Measurements from ENCODE around the gene DHODH.

The DHODH gene

GRCh38 chr16:72036098-72036497 lies 27.6 kb downstream of the DHODH start:
- in situ Hi-C loops (cut with HindIII; ENCODE audit: low sequenced_read_pairs) = no loop called here
- TF ChIP-seq, protein P1, sequence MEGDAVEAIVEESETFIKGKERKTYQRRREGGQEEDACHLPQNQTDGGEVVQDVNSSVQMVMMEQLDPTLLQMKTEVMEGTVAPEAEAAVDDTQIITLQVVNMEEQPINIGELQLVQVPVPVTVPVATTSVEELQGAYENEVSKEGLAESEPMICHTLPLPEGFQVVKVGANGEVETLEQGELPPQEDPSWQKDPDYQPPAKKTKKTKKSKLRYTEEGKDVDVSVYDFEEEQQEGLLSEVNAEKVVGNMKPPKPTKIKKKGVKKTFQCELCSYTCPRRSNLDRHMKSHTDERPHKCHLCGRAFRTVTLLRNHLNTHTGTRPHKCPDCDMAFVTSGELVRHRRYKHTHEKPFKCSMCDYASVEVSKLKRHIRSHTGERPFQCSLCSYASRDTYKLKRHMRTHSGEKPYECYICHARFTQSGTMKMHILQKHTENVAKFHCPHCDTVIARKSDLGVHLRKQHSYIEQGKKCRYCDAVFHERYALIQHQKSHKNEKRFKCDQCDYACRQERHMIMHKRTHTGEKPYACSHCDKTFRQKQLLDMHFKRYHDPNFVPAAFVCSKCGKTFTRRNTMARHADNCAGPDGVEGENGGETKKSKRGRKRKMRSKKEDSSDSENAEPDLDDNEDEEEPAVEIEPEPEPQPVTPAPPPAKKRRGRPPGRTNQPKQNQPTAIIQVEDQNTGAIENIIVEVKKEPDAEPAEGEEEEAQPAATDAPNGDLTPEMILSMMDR (IDR thresholded peaks at IDR 0.05; ENCODE audit: low read depth, low read length, missing control alignments) = no peak
- no peak for DNase-seq (ENCODE audit: low read depth)
- H3K4me3 ChIP-seq (ENCODE audit: low read depth, low read length) = no peak overlapping the region

- peak; percentile 13 for DNase-seq (ENCODE audit: low read depth)
- no peak overlapping the region for H3K4me3 ChIP-seq (ENCODE audit: low read depth, low read length)
- in situ Hi-C loops (cut with HindIII; ENCODE audit: low sequenced_read_pairs) = no loop called here
- TF ChIP-seq, protein P1 (IDR thresholded peaks at IDR 0.05; ENCODE audit: low read depth, low read length, missing control alignments) = no peak
These were observed 33.7 kb downstream of the DHODH start for GRCh38 chr16:72042157-72042660.

GRCh38 chr16:72043058-72043457 lies 34.5 kb downstream of the DHODH start:
- in situ Hi-C loops (cut with HindIII; ENCODE audit: low sequenced_read_pairs) = no loop called here
- DNase-seq (ENCODE audit: low read depth) = no peak

GRCh38 chr16:72043539-72043938 lies 35.0 kb downstream of the DHODH start:
- in situ Hi-C loops (cut with HindIII; ENCODE audit: low sequenced_read_pairs) = no loop called here
- TF ChIP-seq, protein P1 (IDR thresholded peaks at IDR 0.05; ENCODE audit: low read depth, low read length, missing control alignments) = no peak
- no peak for DNase-seq (ENCODE audit: low read depth)
- H3K4me3 ChIP-seq (ENCODE audit: low read depth, low read length) = no peak overlapping the region

More at GRCh38 chr16:72043058-72043457, 34.5 kb downstream of the DHODH start:
- H3K4me3 ChIP-seq (ENCODE audit: low read depth, low read length) = no peak overlapping the region
- TF ChIP-seq, protein P1 (IDR thresholded peaks at IDR 0.05; ENCODE audit: low read depth, low read length, missing control alignments) = no peak

DNA sequence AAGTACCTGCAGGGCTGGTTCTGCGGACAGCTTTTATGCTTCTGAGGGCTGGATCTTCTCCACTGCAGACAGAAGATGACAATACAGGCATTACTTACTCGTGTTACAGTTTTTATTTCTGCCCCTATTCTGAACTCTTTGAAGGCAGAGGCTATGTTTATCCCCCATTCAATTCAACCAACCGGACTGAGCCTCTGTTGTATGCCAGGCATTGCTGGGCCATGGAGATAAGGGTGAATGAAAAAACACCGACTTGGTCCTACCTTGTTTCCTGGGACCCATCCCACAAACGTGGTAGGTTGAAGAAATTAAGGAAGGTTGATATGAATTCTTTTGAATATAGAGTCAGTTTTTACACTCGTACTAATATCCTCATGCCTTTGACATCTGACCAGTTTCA lies 35.8 kb downstream of the DHODH start:
- TF ChIP-seq, protein P1 (IDR thresholded peaks at IDR 0.05; ENCODE audit: low read depth, low read length, missing control alignments) = no peak
- H3K4me3 ChIP-seq (ENCODE audit: low read depth, low read length) = no peak overlapping the region
- in situ Hi-C loops (cut with HindIII; ENCODE audit: low sequenced_read_pairs) = no loop called here
- DNase-seq (ENCODE audit: low read depth) = no peak

GRCh38 chr16:72044825-72045359 lies 36.3 kb downstream of the DHODH start:
- no peak overlapping the region for H3K4me3 ChIP-seq (ENCODE audit: low read depth, low read length)
- no peak for DNase-seq (ENCODE audit: low read depth)
- in situ Hi-C loops (cut with HindIII; ENCODE audit: low sequenced_read_pairs) = no loop called here
- TF ChIP-seq, protein P1 (IDR thresholded peaks at IDR 0.05; ENCODE audit: low read depth, low read length, missing control alignments) = no peak

Data from astrocyte of the cerebellum (primary cell).